ENCODE data around the gene KCNMA1.
"Not testable (repeated sequence)": the region's sequence is repeated elsewhere in the genome, so short reads cannot be mapped to it uniquely, and the experiment has no call there.

KCNMA1 gene

DNA sequence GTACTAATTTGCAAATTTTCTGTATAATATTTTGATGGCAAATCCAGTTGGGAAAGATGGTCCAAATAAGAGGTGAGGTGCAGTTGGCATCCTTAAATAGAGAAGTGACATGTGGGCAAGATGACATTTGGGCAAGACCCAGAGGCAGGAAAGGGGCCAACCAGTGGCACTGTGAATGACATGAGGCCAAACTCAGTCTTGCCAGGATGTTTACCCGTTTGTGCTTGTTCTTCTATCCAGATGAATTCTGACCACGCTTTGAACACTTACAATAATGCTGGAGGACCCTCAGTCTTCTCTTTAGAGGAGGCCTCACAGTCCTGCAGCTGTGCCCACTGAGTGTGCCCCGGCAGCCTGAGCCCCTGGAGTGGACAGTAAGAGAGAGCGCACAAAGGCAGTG lies 45.1 kb downstream of the KCNMA1 start:
- no peak overlapping the region for H2AFZ ChIP-seq (ENCODE audit: low read depth, low read length)
- peak overlapping the region; percentile 18 for H4K91ac ChIP-seq (ENCODE audit: low read length)
- no peak overlapping the region for H3K4me2 ChIP-seq (ENCODE audit: low read length, poor library complexity, severe bottlenecking)
- H3K9ac ChIP-seq (ENCODE audit: low read length) = peak overlapping the region; percentile 66
- H3K9me3 ChIP-seq (ENCODE audit: control insufficient read depth, low read length) = no peaks in the 10 kb centered on the region
- H4K8ac ChIP-seq (ENCODE audit: low read length) = no peak overlapping the region
- H3K23ac ChIP-seq (ENCODE audit: low read length in 2 of 2) = peak overlapping the region in 1 of 2 experiments; percentile 87
- H2BK15ac ChIP-seq (ENCODE audit: low read depth, poor library complexity, severe bottlenecking) = no peak overlapping the region
- H3K79me1 ChIP-seq (replicated peaks; ENCODE audit: low read length, poor library complexity, severe bottlenecking) = peaks cover 22% of the 10 kb centered on the region
- H3K4me3 ChIP-seq (ENCODE audit: insufficient read depth in 1 of 2, low read depth in 1 of 2, low read length in 2 of 2) = no peak overlapping the region
- 89% methylated on average over 4 of the region's 4 CpGs for WGBS
- peak overlapping the region; percentile 2 to 76 for H3K4ac ChIP-seq (ENCODE audit: low read depth in 1 of 2, low read length in 2 of 2)
- H3K27ac ChIP-seq (ENCODE audit: low read length, poor library complexity, severe bottlenecking) = no peak overlapping the region
- H3K18ac ChIP-seq (ENCODE audit: low read depth in 1 of 2, low read length in 2 of 2) = peak overlapping the region; percentile 48 to 76
- peaks cover 7% of the 10 kb centered on the region for H3K4me1 ChIP-seq (ENCODE audit: control insufficient read depth, insufficient read depth, low read depth, low read length)
- no peak overlapping the region for H3K14ac ChIP-seq (ENCODE audit: low read length in 2 of 2)
- no peaks in the 10 kb centered on the region for H3K27me3 ChIP-seq (ENCODE audit: control insufficient read depth in 1 of 2, insufficient read depth in 1 of 2, low read length in 2 of 2)
- no peak for DNase-seq
- H2BK5ac ChIP-seq (ENCODE audit: low read depth, low read length, poor library complexity, severe bottlenecking) = no peak overlapping the region
- peak overlapping the region; percentile 46 to 80 for H2BK12ac ChIP-seq (ENCODE audit: low read length in 2 of 2)
- no peak overlapping the region for H2AK5ac ChIP-seq (ENCODE audit: low read length, severe bottlenecking)
- no peaks in the 10 kb centered on the region for H3K36me3 ChIP-seq (ENCODE audit: control insufficient read depth in 1 of 2, insufficient read depth in 2 of 2, low read depth in 1 of 2, low read length in 2 of 2)
- H2BK120ac ChIP-seq (ENCODE audit: low read depth, low read length) = no peak overlapping the region

GRCh38 chr10:77591238-77591880 lies 46.2 kb downstream of the KCNMA1 start:
- no peak overlapping the region for H3K23ac ChIP-seq (ENCODE audit: low read length in 2 of 2)
- no peak overlapping the region for H3K18ac ChIP-seq (ENCODE audit: low read depth in 1 of 2, low read length in 2 of 2)
- no peak for DNase-seq
- no peak overlapping the region for H3K4me3 ChIP-seq (ENCODE audit: insufficient read depth in 1 of 2, low read depth in 1 of 2, low read length in 2 of 2)
- H3K27ac ChIP-seq (ENCODE audit: low read length, poor library complexity, severe bottlenecking) = no peak overlapping the region
- no peak overlapping the region for H2AFZ ChIP-seq (ENCODE audit: low read depth, low read length)
- peaks cover 23% of the 10 kb centered on the region for H3K79me1 ChIP-seq (replicated peaks; ENCODE audit: low read length, poor library complexity, severe bottlenecking)
- no peaks in the 10 kb centered on the region for H3K9me3 ChIP-seq (ENCODE audit: control insufficient read depth, low read length)
- no peaks in the 10 kb centered on the region for H3K36me3 ChIP-seq (ENCODE audit: control insufficient read depth in 1 of 2, insufficient read depth in 2 of 2, low read depth in 1 of 2, low read length in 2 of 2)
- H3K4ac ChIP-seq (ENCODE audit: low read depth in 1 of 2, low read length in 2 of 2) = no peak overlapping the region
- no peak overlapping the region for H2BK120ac ChIP-seq (ENCODE audit: low read depth, low read length)
- no peak overlapping the region for H2BK15ac ChIP-seq (ENCODE audit: low read depth, poor library complexity, severe bottlenecking)
- no peak overlapping the region for H2AK5ac ChIP-seq (ENCODE audit: low read length, severe bottlenecking)
- peak overlapping the region; percentile 59 to 85 for H2BK12ac ChIP-seq (ENCODE audit: low read length in 2 of 2)
- 100% methylated on average over 3 of the region's 3 CpGs for WGBS
- H3K27me3 ChIP-seq (ENCODE audit: control insufficient read depth in 1 of 2, insufficient read depth in 1 of 2, low read length in 2 of 2) = no peaks in the 10 kb centered on the region
- peak overlapping the region; percentile 3 for H3K9ac ChIP-seq (ENCODE audit: low read length)
- H3K4me2 ChIP-seq (ENCODE audit: low read length, poor library complexity, severe bottlenecking) = no peak overlapping the region
- H4K91ac ChIP-seq (ENCODE audit: low read length) = peak overlapping the region; percentile 83
- peak overlapping the region; percentile 41 for H4K8ac ChIP-seq (ENCODE audit: low read length)
- H3K14ac ChIP-seq (ENCODE audit: low read length in 2 of 2) = peak overlapping the region in 1 of 2 experiments; percentile 19
- peaks cover 10% of the 10 kb centered on the region for H3K4me1 ChIP-seq (ENCODE audit: control insufficient read depth, insufficient read depth, low read depth, low read length)
- no peak overlapping the region for H2BK5ac ChIP-seq (ENCODE audit: low read depth, low read length, poor library complexity, severe bottlenecking)

DNA sequence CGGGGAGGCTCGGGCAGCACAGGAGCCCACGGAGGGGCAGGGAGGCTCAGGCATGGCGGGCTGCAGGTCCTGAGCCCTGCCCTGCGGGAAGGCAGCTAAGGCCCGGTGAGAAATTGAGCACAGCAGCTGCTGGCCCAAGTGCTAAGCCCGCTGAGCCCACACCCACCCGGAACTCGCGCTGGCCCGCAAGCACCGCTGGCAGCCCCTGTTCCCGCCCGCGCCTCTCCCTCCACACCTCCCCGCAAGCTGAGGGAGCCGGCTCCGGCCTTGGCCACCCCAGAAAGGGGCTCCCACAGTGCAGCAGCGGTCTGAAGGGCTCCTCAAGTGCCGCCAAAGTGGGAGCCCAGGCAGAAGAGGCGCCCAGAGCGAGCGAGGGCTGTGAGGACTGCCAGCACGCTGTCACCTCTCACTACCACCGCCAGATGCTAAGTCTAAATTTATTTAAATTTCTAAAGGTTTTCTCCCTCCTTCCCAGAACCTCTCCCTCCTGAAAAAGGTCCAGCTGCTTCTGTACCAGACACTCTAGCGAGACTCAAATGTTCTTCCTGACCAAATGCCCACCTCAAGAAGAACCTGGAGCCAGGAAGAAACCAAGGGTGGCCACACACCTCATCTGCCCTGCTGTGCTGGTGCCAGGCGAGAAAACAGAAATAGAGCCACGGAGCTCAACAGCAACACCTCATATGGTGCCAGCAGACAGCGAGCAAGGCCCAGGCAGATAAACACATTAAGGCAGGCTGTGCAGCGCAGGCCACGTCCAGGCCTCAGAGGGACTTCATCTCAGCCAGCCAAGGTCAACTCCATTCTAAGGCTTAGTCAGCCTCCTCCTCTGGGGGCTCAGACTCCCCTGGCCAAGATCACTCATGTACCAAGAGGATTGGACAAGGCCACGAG lies 47.0 kb downstream of the KCNMA1 start:
- Histone ChIP-seq H2AK5ac (ENCODE audit: low read length, severe bottlenecking) (no peak overlapping the region), H3K27me3 (ENCODE audit: control insufficient read depth in 1 of 2, insufficient read depth in 1 of 2, low read length in 2 of 2) (no peaks in the 10 kb centered on the region), H2AFZ (ENCODE audit: low read depth, low read length) (no peak overlapping the region), H3K14ac (ENCODE audit: low read length in 2 of 2) (peak overlapping the region in 1 of 2 experiments; percentile 19), H4K8ac (ENCODE audit: low read length) (peak overlapping the region; percentile 41), H3K4ac (ENCODE audit: low read depth in 1 of 2, low read length in 2 of 2) (peak overlapping the region in 1 of 2 experiments; percentile 20), H2BK5ac (ENCODE audit: low read depth, low read length, poor library complexity, severe bottlenecking) (no peak overlapping the region), H3K79me1 (replicated peaks; ENCODE audit: low read length, poor library complexity, severe bottlenecking) (peaks cover 24% of the 10 kb centered on the region), H3K27ac (ENCODE audit: low read length, poor library complexity, severe bottlenecking) (no peak overlapping the region), H2BK15ac (ENCODE audit: low read depth, poor library complexity, severe bottlenecking) (no peak overlapping the region), H3K18ac (ENCODE audit: low read depth in 1 of 2, low read length in 2 of 2) (peak overlapping the region in 1 of 2 experiments; percentile 54), H3K23ac (ENCODE audit: low read length in 2 of 2) (no peak overlapping the region), H3K4me1 (ENCODE audit: control insufficient read depth, insufficient read depth, low read depth, low read length) (peaks cover 10% of the 10 kb centered on the region), H3K9me3 (ENCODE audit: control insufficient read depth, low read length) (no peaks in the 10 kb centered on the region), H4K91ac (ENCODE audit: low read length) (peak overlapping the region; percentile 83), H3K4me2 (ENCODE audit: low read length, poor library complexity, severe bottlenecking) (no peak overlapping the region), H3K36me3 (ENCODE audit: control insufficient read depth in 1 of 2, insufficient read depth in 2 of 2, low read depth in 1 of 2, low read length in 2 of 2) (no peaks in the 10 kb centered on the region), H2BK120ac (ENCODE audit: low read depth, low read length) (no peak overlapping the region), H3K9ac (ENCODE audit: low read length) (peak overlapping the region; percentile 3), H2BK12ac (ENCODE audit: low read length in 2 of 2) (peak overlapping the region; percentile 59 to 85), H3K4me3 (ENCODE audit: insufficient read depth in 1 of 2, low read depth in 1 of 2, low read length in 2 of 2) (peak overlapping the region in 1 of 2 experiments; percentile 2)
- no peak for DNase-seq
- 94% methylated on average over 30 of the region's 32 CpGs for WGBS

- H2BK12ac ChIP-seq (ENCODE audit: low read length in 2 of 2) = peak overlapping the region in 1 of 2 experiments; percentile 26
- H3K23ac ChIP-seq (ENCODE audit: low read length in 2 of 2); H4K91ac ChIP-seq (ENCODE audit: low read length); H3K4me3 ChIP-seq (ENCODE audit: insufficient read depth in 1 of 2, low read depth in 1 of 2, low read length in 2 of 2); H2AK5ac ChIP-seq (ENCODE audit: low read length, severe bottlenecking); H2AFZ ChIP-seq (ENCODE audit: low read depth, low read length); H3K9ac ChIP-seq (ENCODE audit: low read length); DNase-seq; H3K14ac ChIP-seq (ENCODE audit: low read length in 2 of 2); H2BK120ac ChIP-seq (ENCODE audit: low read depth, low read length); H3K27me3 ChIP-seq (ENCODE audit: control insufficient read depth in 1 of 2, insufficient read depth in 1 of 2, low read length in 2 of 2); H3K27ac ChIP-seq (ENCODE audit: low read length, poor library complexity, severe bottlenecking); H2BK5ac ChIP-seq (ENCODE audit: low read depth, low read length, poor library complexity, severe bottlenecking); H3K4me2 ChIP-seq (ENCODE audit: low read length, poor library complexity, severe bottlenecking); H3K18ac ChIP-seq (ENCODE audit: low read depth in 1 of 2, low read length in 2 of 2); H3K36me3 ChIP-seq (ENCODE audit: control insufficient read depth in 1 of 2, insufficient read depth in 2 of 2, low read depth in 1 of 2, low read length in 2 of 2); H4K8ac ChIP-seq (ENCODE audit: low read length); H3K4ac ChIP-seq (ENCODE audit: low read depth in 1 of 2, low read length in 2 of 2); H3K9me3 ChIP-seq (ENCODE audit: control insufficient read depth, low read length): not testable (repeated sequence)
- H2BK15ac ChIP-seq (ENCODE audit: low read depth, poor library complexity, severe bottlenecking) = peak overlapping the region; percentile 78
- peaks cover 27% of the 10 kb centered on the region for H3K79me1 ChIP-seq (replicated peaks; ENCODE audit: low read length, poor library complexity, severe bottlenecking)
- 91% methylated on average over 8 of the region's 8 CpGs for WGBS
- peaks cover 13% of the 10 kb centered on the region for H3K4me1 ChIP-seq (ENCODE audit: control insufficient read depth, insufficient read depth, low read depth, low read length)
Observed at GRCh38 chr10:77589703-77590102, 47.9 kb downstream of the KCNMA1 start.

Measured in mesenchymal stem cell (in vitro differentiated cells and primary cell).